ENCODE data around the gene NTRK3.

GRCh38 chr15:88017753-88018152 lies 238.8 kb downstream of the NTRK3 start:
- TF ChIP-seq CTCF (IDR thresholded peaks at IDR 0.05; ENCODE audit: borderline replicate concordance, extremely low read depth, low read length, poor library complexity, severe bottlenecking) (no peak), EZH2 (IDR thresholded peaks at IDR 0.05; ENCODE audit: borderline replicate concordance, low read depth, low read length, severe bottlenecking) (no peak)
